Measurements from ENCODE around the gene THBS4. TPM values are rescaled to one million over a fixed set of nuclear protein-coding genes. Genes with fewer than 3 reads are reported as not detected.

The THBS4 gene
- total and polyA plus RNA-seq, 9 of the 15 experiments (the other 6 are each of a cell fraction or from before 2014, with no cell fraction given), result 0.07 to 0.08 TPM; not detected in 7

GRCh38 chr5:80077051-80077714 lies 42.0 kb downstream of the THBS4 start:
- CTCF ChIA-PET (ENCODE audit: low intra/inter-chr PET ratio), result no interaction called here
- TF ChIP-seq ADNP (tag; IDR thresholded peaks at IDR 0.05) (no peak), ZC3H11A (IDR thresholded peaks at IDR 0.05; ENCODE audit: low read depth, low read length) (no peak)
- H3K4me1 ChIP-seq (replicated peaks in 1 of 2; ENCODE audit: control insufficient read depth in 2 of 2, insufficient read depth in 2 of 2, low read length in 2 of 2), result peaks cover 0 to 7% of the 10 kb centered on the region in 2 experiments; a peak in 2 of 5 replicates
- no peaks in the 10 kb centered on the region for H4K20me1 ChIP-seq (replicated peaks; ENCODE audit: control insufficient read depth, insufficient read depth, low read length)
- no peak overlapping the region for H2AFZ ChIP-seq (ENCODE audit: low read depth, low read length)
- no peak for DNase-seq (ENCODE audit: extremely low read depth in 1 of 4, low spot score in 3 of 4)
- 0% methylated on average over 3 of the region's 3 CpGs for WGBS (ENCODE audit: insufficient coverage, low coverage, missing lambda C conversion rate)
- in situ Hi-C loops (cut with MboI), result no loop called here
- H3K27ac ChIP-seq (ENCODE audit: extremely low read depth, low read depth, low read length), result no peak overlapping the region
- no peaks in the 10 kb centered on the region for H3K9me1 ChIP-seq (ENCODE audit: control insufficient read depth, insufficient read depth, low read length)
- no peak for FAIRE-seq
- H3K4me3 ChIP-seq, result no peak overlapping the region
- H3K4me2 ChIP-seq (ENCODE audit: insufficient read depth, low read length), result no peak overlapping the region
- H3K36me3 ChIP-seq (ENCODE audit: control insufficient read depth, insufficient read depth, low read length), result no peaks in the 10 kb centered on the region
- intact Hi-C loops (cut with micrococcal nuclease), result no loop called here
- BruUV-seq (replicated peaks), result no TSS peak
- no peak overlapping the region for H3K9ac ChIP-seq (ENCODE audit: insufficient read depth in 1 of 2, low read depth in 2 of 2, low read length in 2 of 2)
- no peaks in the 10 kb centered on the region for H3K79me2 ChIP-seq (ENCODE audit: control insufficient read depth, insufficient read depth, low read length)
- no peak for ATAC-seq
- no peaks in the 10 kb centered on the region for H3K9me3 ChIP-seq (replicated peaks; ENCODE audit: control insufficient read depth, insufficient read depth, low read depth, low read length)
- POLR2A ChIA-PET, result interaction anchor here (0.6 kb wide), 1 partner anchor 29 kb away, joined by 3 read pairs; no protein-coding TSS in a partner anchor
- H3K27me3 ChIP-seq (ENCODE audit: control insufficient read depth in 2 of 2, insufficient read depth in 2 of 2, low read length in 2 of 2), result peaks cover 4 to 11% of the 10 kb centered on the region in 2 experiments; a peak in 3 of 5 replicates

- no TSS peak for BruUV-seq (replicated peaks)
- WGBS (ENCODE audit: insufficient coverage, low coverage, missing lambda C conversion rate), result 0% methylated on average over 4 of the region's 4 CpGs
- Histone ChIP-seq H3K4me2 (ENCODE audit: insufficient read depth, low read length) (peak overlapping the region; percentile 16; the same call in 1 of the 2 replicates), H3K9me3 (replicated peaks; ENCODE audit: control insufficient read depth, insufficient read depth, low read depth, low read length) (no peaks in the 10 kb centered on the region), H3K9ac (ENCODE audit: insufficient read depth in 1 of 2, low read depth in 2 of 2, low read length in 2 of 2) (no peak overlapping the region), H3K36me3 (ENCODE audit: control insufficient read depth, insufficient read depth, low read length) (no peaks in the 10 kb centered on the region), H3K79me2 (ENCODE audit: control insufficient read depth, insufficient read depth, low read length) (no peaks in the 10 kb centered on the region), H2AFZ (ENCODE audit: low read depth, low read length) (no peak overlapping the region), H3K27ac (ENCODE audit: extremely low read depth, low read depth, low read length) (no peak overlapping the region), H3K4me1 (replicated peaks in 1 of 2; ENCODE audit: control insufficient read depth in 2 of 2, insufficient read depth in 2 of 2, low read length in 2 of 2) (peaks cover 0 to 12% of the 10 kb centered on the region in 2 experiments; a peak in 3 of 5 replicates), H3K4me3 (no peak overlapping the region), H3K9me1 (ENCODE audit: control insufficient read depth, insufficient read depth, low read length) (no peaks in the 10 kb centered on the region), H4K20me1 (replicated peaks; ENCODE audit: control insufficient read depth, insufficient read depth, low read length) (no peaks in the 10 kb centered on the region), H3K27me3 (ENCODE audit: control insufficient read depth in 2 of 2, insufficient read depth in 2 of 2, low read length in 2 of 2) (peaks cover 0 to 5% of the 10 kb centered on the region in 2 experiments; a peak in 2 of 5 replicates)
- in situ Hi-C loops (cut with MboI), result no loop called here
- intact Hi-C loops (cut with micrococcal nuclease), result no loop called here
- peak; percentile 77 for FAIRE-seq
- ATAC-seq, result peak; percentile 37; the same call in 2 of the 3 replicates
- CTCF ChIA-PET (ENCODE audit: low intra/inter-chr PET ratio), result interaction anchor here (0.6 kb wide), 1 partner anchor 1144 kb away, joined by 3 read pairs; no protein-coding TSS in a partner anchor
- DNase-seq (ENCODE audit: extremely low read depth in 1 of 4, low spot score in 3 of 4), result peak; percentile 19 to 62 (median 35)
- POLR2A ChIA-PET, result interaction anchor here (0.5 to 0.9 kb wide), 2 partner anchors 169 to 519 kb away, joined by 3 to 4 read pairs; no protein-coding TSS in a partner anchor
- TF ChIP-seq MAFK (IDR thresholded peaks at IDR 0.05; ENCODE audit: low read length) (peak; percentile 51), CGGBP1 (CRISPR knock-in tag; IDR thresholded peaks at IDR 0.05) (no peak), HOMEZ (CRISPR knock-in tag; IDR thresholded peaks at IDR 0.05) (no peak), ZNF507 (tag; conservative IDR thresholded peaks at IDR 0.05) (no peak), FOXM1 (IDR thresholded peaks at IDR 0.05; ENCODE audit: low read depth) (no peak), FOXM1 (CRISPR knock-in tag; IDR thresholded peaks at IDR 0.05; ENCODE audit: low read depth) (no peak), RBM17 (IDR thresholded peaks at IDR 0.05; ENCODE audit: borderline replicate concordance, low read depth, low read length) (no peak), ZKSCAN1 (IDR thresholded peaks at IDR 0.05; ENCODE audit: low read depth, low read length) (no peak), POLR2AphosphoS5 (IDR thresholded peaks at IDR 0.05; ENCODE audit: control insufficient read depth, insufficient read depth, low read depth, low read length) (peak; percentile 44; the same call in 1 of the 2 replicates), FOXJ3 (CRISPR knock-in tag; IDR thresholded peaks at IDR 0.05) (no peak), SRSF9 (IDR thresholded peaks at IDR 0.05; ENCODE audit: borderline replicate concordance, low read depth, low read length) (no peak)
Measured at GRCh38 chr5:80078921-80079320, 43.8 kb downstream of the THBS4 start.
